ENCODE measurements around the gene BBIP1.

Gene BBIP1

DNA sequence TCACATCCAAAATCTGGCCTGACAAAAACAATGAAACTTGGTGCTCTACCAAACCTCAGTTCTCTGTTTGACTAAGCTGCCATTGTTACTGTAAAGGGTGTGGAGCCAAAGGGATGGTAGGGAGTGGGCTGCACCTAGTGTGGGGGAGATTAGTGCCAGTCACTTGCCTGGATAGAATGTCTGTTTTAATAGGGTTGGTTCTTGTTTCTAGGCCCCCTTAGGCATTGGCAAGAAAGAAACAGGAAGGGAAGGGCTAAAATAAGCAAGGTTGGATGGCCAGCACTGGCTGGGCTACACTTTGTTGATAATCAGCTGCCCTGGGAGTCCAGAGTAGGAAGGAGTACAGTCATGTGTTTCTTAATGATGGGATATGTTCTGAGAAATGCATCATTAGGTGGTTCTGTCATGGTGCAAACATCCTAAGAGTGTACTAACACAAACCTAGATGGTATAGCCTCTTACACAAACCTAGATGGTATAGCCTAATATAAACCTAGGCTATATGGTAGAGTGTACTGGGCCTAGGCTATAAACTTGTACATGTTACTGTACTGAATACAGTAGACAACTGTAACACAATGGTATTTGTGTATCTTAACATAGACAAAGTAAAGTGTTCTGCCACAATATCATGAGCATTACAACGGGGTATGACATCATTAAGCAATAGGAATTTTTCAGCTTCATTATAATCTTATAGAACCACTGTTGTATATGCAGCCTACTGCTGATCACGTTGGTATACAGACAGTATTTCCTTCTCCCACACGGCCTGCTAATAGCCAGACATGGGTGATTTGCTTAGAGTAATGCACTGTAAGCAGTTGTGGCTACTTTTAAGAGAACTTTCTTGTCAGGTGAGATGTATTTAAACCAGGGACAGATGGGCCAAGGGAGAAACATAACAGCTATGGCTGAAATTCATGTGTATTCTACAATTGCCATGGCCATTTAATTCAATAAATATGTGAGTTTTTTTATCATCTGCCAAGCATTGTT, 15.4 kb downstream of the BBIP1 start:
- Histone ChIP-seq H3K4me1 (ENCODE audit: insufficient read depth, low read length, severe bottlenecking) (no peaks in the 10 kb centered on the region), H3K9ac (ENCODE audit: low read length) (no peak overlapping the region), H4K20me1 (ENCODE audit: insufficient read depth, low read length) (no peaks in the 10 kb centered on the region), H3F3A (ENCODE audit: insufficient read depth, low read length) (0 out of 2 replicates have a peak, but pooled peaks cover 6% of the 10 kb centered on the region), H3K27me3 (ENCODE audit: insufficient read depth, low read length) (no peaks in the 10 kb centered on the region), H3K27ac (ENCODE audit: low read depth, low read length, poor library complexity, severe bottlenecking) (peak overlapping the region; percentile 2), H3K79me2 (ENCODE audit: insufficient read depth, low read length) (no peaks in the 10 kb centered on the region), H3K9me2 (ENCODE audit: low read depth, low read length) (no peaks in the 10 kb centered on the region), H3K4me3 (ENCODE audit: low read depth, low read length, poor library complexity, severe bottlenecking) (no peak overlapping the region), H3K4me2 (ENCODE audit: low read length) (no peak overlapping the region), H3K36me3 (ENCODE audit: insufficient read depth, low read length) (peaks cover 36% of the 10 kb centered on the region), H2AFZ (ENCODE audit: low read length) (no peak overlapping the region), H3K9me3 (ENCODE audit: low read length) (no peaks in the 10 kb centered on the region)
- TF ChIP-seq EZH2 (IDR thresholded peaks at IDR 0.05; ENCODE audit: borderline replicate concordance, low read length): no peak
- TF ChIP-seq, protein P1, sequence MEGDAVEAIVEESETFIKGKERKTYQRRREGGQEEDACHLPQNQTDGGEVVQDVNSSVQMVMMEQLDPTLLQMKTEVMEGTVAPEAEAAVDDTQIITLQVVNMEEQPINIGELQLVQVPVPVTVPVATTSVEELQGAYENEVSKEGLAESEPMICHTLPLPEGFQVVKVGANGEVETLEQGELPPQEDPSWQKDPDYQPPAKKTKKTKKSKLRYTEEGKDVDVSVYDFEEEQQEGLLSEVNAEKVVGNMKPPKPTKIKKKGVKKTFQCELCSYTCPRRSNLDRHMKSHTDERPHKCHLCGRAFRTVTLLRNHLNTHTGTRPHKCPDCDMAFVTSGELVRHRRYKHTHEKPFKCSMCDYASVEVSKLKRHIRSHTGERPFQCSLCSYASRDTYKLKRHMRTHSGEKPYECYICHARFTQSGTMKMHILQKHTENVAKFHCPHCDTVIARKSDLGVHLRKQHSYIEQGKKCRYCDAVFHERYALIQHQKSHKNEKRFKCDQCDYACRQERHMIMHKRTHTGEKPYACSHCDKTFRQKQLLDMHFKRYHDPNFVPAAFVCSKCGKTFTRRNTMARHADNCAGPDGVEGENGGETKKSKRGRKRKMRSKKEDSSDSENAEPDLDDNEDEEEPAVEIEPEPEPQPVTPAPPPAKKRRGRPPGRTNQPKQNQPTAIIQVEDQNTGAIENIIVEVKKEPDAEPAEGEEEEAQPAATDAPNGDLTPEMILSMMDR (IDR thresholded peaks at IDR 0.05; ENCODE audit: low read length): no peak

DNA sequence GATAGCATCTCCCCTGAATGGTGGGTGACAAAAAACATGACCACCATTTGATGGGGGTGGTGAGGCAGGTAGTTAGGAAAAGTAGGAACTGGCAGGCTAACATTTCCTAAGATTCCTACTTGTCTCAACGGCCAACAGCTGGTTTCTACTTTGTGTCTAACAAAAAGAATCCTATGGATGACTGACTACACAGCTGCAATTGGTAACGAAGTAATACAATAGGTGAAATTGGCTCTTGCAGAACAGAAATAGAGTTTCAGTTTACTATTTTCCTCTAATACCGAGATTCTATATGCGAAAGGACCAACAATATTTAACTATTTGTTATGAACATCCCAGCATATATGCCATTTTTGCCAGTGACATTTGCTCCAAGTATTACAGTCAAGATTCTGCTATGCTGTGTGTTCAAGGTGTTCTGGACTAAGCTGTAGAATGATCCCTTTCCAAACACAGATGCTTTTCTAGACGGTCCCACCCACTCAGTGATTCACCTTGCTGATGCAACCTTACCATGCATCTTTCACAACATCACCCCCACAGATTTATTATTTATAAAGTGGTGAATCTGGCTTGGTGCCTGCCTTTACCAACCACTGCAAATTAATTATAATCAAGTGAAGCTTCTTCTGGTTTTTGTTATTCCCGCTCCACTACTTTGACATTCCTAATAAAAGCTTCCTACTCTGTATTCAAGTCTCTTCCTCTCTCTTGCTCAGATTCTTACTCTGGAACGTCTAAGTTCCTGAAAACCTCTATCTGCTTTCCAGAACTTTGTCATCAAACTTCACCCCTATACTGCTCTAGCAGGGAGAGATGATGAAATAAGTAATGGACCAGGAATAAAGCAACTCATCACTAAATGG, 16.8 kb downstream of the BBIP1 start:
- no peak overlapping the region for H3K9ac ChIP-seq (ENCODE audit: low read length)
- H3K9me2 ChIP-seq (ENCODE audit: low read depth, low read length): no peaks in the 10 kb centered on the region
- H3K36me3 ChIP-seq (ENCODE audit: insufficient read depth, low read length): peaks cover 49% of the 10 kb centered on the region
- no peaks in the 10 kb centered on the region for H3K4me1 ChIP-seq (ENCODE audit: insufficient read depth, low read length, severe bottlenecking)
- no peak overlapping the region for H2AFZ ChIP-seq (ENCODE audit: low read length)
- no peak overlapping the region for H3K27ac ChIP-seq (ENCODE audit: low read depth, low read length, poor library complexity, severe bottlenecking)
- TF ChIP-seq EZH2 (IDR thresholded peaks at IDR 0.05; ENCODE audit: borderline replicate concordance, low read length): no peak
- TF ChIP-seq, protein P1 (IDR thresholded peaks at IDR 0.05; ENCODE audit: low read length): no peak
- H3K27me3 ChIP-seq (ENCODE audit: insufficient read depth, low read length): no peaks in the 10 kb centered on the region
- no peaks in the 10 kb centered on the region for H3K79me2 ChIP-seq (ENCODE audit: insufficient read depth, low read length)
- H4K20me1 ChIP-seq (ENCODE audit: insufficient read depth, low read length): no peaks in the 10 kb centered on the region
- H3K4me3 ChIP-seq (ENCODE audit: low read depth, low read length, poor library complexity, severe bottlenecking): no peak overlapping the region
- no peaks in the 10 kb centered on the region for H3K9me3 ChIP-seq (ENCODE audit: low read length)
- H3F3A ChIP-seq (ENCODE audit: insufficient read depth, low read length): 0 out of 2 replicates have a peak, but pooled peaks cover 6% of the 10 kb centered on the region
- no peak overlapping the region for H3K4me2 ChIP-seq (ENCODE audit: low read length)

DNA sequence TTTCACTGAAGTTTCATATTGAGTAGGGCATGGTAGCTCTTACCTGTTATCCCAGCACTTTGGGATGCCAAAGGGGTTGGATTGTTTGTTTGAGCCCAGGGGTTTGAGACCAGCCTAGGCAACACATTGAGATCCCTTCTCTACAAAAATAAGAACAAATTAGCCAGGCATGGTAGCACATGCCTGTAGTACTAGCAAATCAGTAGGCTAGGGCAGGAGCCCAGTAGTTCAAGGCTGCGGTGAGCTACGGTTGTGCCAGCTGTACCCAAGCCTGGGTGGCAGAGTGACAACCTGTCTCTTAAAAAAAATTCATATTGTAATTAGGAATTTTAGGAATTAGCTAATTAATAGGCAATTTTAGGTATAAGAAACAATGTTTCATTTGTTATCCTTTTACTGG, 18.0 kb downstream of the BBIP1 start:
- Histone ChIP-seq H3K27me3 (ENCODE audit: insufficient read depth, low read length) (no peaks in the 10 kb centered on the region), H3K4me2 (ENCODE audit: low read length) (no peak overlapping the region), H3K79me2 (ENCODE audit: insufficient read depth, low read length) (no peaks in the 10 kb centered on the region), H4K20me1 (ENCODE audit: insufficient read depth, low read length) (no peaks in the 10 kb centered on the region), H3K4me1 (ENCODE audit: insufficient read depth, low read length, severe bottlenecking) (no peaks in the 10 kb centered on the region), H3F3A (ENCODE audit: insufficient read depth, low read length) (0 out of 2 replicates have a peak, but pooled peaks cover 6% of the 10 kb centered on the region), H2AFZ (ENCODE audit: low read length) (no peak overlapping the region), H3K9me3 (ENCODE audit: low read length) (no peaks in the 10 kb centered on the region), H3K4me3 (ENCODE audit: low read depth, low read length, poor library complexity, severe bottlenecking) (no peak overlapping the region), H3K27ac (ENCODE audit: low read depth, low read length, poor library complexity, severe bottlenecking) (no peak overlapping the region), H3K36me3 (ENCODE audit: insufficient read depth, low read length) (peaks cover 61% of the 10 kb centered on the region), H3K9ac (ENCODE audit: low read length) (no peak overlapping the region), H3K9me2 (ENCODE audit: low read depth, low read length) (no peaks in the 10 kb centered on the region)
- TF ChIP-seq, protein P1 (IDR thresholded peaks at IDR 0.05; ENCODE audit: low read length): no peak
- no peak for TF ChIP-seq EZH2 (IDR thresholded peaks at IDR 0.05; ENCODE audit: borderline replicate concordance, low read length)

Measured in OCI-LY1 (cell line).